ENCODE data around the gene FBXO22.
A peak's percentile ranks its signal among the peaks of the same experiment; 100 is the strongest.

The FBXO22 gene

DNA sequence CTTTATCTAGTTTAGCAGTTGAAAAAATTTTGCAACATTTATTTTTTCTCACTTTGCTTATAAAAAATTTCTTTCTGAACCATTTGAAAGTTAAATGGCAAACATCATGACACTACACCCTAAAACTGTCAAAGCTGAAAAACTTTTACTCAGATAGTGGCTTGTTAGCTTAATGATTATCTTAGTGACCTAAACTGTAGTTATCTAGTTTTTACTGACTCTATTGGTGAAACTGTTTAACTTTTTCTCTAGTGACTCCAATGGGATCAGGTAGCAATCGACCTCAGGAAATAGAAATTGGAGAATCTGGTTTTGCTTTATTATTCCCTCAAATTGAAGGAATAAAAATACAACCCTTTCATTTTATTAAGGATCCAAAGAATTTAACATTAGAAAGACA, 13.3 kb downstream of the FBXO22 start:
- TF ChIP-seq, protein P1, sequence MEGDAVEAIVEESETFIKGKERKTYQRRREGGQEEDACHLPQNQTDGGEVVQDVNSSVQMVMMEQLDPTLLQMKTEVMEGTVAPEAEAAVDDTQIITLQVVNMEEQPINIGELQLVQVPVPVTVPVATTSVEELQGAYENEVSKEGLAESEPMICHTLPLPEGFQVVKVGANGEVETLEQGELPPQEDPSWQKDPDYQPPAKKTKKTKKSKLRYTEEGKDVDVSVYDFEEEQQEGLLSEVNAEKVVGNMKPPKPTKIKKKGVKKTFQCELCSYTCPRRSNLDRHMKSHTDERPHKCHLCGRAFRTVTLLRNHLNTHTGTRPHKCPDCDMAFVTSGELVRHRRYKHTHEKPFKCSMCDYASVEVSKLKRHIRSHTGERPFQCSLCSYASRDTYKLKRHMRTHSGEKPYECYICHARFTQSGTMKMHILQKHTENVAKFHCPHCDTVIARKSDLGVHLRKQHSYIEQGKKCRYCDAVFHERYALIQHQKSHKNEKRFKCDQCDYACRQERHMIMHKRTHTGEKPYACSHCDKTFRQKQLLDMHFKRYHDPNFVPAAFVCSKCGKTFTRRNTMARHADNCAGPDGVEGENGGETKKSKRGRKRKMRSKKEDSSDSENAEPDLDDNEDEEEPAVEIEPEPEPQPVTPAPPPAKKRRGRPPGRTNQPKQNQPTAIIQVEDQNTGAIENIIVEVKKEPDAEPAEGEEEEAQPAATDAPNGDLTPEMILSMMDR (IDR thresholded peaks at IDR 0.05; ENCODE audit: extremely low read depth, insufficient read depth, missing control alignments): no peak
- in situ Hi-C loops (cut with MboI; ENCODE audit: low pct_unique_long_range_greater_than_20kb, low sequenced_read_pairs, unreplicated experiment): no loop called here
- no peak for DNase-seq (ENCODE audit: low spot score)

DNA sequence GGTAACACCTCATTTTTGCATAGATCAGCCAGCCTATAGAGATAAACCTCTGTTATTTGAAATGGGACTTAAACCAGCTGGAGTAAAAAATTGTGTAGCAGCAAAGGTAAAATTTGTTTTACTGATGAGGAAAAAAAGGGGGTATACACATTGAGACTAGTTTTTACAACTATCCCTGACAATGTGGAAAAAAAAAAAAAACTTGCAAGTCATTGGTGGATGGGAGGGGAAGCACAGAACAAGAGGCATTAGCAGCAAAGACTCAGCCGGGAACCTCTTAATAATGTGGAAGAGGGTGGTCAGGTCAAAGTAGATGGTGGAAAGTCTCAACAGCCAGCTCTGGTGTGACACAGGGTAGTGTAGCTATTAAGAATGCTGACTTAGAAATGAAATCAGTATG, 14.5 kb downstream of the FBXO22 start:
- in situ Hi-C loops (cut with MboI; ENCODE audit: low pct_unique_long_range_greater_than_20kb, low sequenced_read_pairs, unreplicated experiment): no loop called here
- DNase-seq (ENCODE audit: low spot score): no peak
- TF ChIP-seq, protein P1 (IDR thresholded peaks at IDR 0.05; ENCODE audit: extremely low read depth, insufficient read depth, missing control alignments): no peak

DNA sequence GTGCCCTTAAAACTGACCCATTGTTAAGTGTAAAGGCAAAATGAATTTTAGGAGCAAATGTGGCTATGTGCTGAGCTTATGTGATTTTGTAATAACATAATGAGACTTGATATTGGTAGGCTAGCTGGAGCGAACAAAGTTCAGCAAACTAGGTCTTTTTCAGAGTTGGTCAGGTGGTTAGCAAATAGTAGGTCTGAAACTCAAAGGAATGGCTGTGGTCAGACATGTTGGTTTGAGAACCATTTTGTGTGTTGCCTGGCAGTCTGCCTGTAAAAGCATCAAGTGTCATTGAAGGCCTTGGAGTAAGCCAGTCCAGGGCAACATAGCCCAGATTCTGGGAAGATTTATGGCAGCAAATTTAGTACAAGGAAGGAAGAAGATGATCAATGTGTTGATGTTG, 16.4 kb downstream of the FBXO22 start:
- in situ Hi-C loops (cut with MboI; ENCODE audit: low pct_unique_long_range_greater_than_20kb, low sequenced_read_pairs, unreplicated experiment): no loop called here
- DNase-seq (ENCODE audit: low spot score): no peak
- TF ChIP-seq, protein P1 (IDR thresholded peaks at IDR 0.05; ENCODE audit: extremely low read depth, insufficient read depth, missing control alignments): no peak

DNA sequence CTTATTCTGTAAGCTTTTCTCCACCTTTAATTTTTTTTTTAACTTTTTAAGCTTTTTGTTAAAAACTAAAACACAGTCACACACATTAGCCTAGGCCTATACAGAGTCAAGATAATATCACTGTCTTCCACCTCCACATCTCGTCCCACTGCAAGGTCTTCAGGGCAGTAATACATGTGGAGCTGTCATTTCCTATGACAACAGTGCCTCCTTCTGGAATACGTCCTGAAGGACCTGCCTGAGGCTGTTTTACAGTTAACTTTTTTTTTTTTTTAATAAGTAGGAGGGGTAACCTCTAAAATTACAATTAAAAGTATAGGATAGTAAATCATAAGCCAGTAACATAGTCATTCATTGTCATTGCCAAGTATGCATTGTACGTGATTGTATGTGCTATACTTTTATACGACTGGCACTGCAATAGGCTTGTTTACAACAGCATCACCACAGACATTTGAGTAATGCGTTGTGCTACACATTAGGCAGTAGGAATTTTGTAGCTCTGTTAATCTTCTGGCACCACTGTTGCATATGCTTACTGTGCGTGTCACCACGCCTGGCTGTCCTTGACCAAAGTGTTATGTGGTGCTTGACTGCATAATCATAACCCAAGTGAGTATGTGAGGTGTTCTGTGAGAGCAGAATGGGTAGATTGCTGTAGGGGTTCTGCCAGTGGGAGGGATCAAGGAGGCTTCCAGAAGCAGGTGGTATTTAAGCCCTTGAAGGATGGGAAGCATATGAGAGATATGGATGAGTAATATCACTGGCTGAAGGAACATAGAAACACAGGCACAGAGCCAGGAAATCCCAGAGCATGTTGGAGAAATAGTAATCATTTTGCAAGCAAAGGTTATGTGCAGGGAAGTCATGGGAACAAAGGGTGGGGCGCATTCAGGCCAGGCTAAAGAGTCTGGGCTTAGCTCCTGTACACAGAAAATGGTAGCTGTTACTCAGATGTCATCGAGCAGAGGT, 18.3 kb downstream of the FBXO22 start:
- DNase-seq (ENCODE audit: low spot score): no peak
- in situ Hi-C loops (cut with MboI; ENCODE audit: low pct_unique_long_range_greater_than_20kb, low sequenced_read_pairs, unreplicated experiment): no loop called here
- TF ChIP-seq, protein P1 (IDR thresholded peaks at IDR 0.05; ENCODE audit: extremely low read depth, insufficient read depth, missing control alignments): peak; percentile 36

DNA sequence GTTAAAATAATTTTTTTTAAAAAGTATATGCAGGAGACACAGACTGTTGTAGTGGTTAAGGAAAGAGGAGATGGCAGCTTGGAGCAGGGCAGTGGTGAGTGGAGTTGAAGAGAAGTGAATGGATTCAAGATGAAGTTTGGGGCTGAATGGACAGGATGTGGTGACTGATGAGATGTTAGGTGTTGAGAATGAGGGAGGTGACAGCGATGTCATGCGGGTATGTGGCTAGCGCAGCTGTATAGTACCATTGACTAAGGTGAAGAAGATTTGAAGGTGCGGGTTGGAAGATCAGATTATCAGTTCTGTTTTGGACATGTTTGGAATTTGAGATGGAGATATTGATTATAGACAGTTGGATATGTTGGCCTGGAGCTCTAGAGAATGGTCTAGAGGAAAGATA, 20.1 kb downstream of the FBXO22 start:
- in situ Hi-C loops (cut with MboI; ENCODE audit: low pct_unique_long_range_greater_than_20kb, low sequenced_read_pairs, unreplicated experiment): no loop called here
- no peak for DNase-seq (ENCODE audit: low spot score)
- TF ChIP-seq, protein P1 (IDR thresholded peaks at IDR 0.05; ENCODE audit: extremely low read depth, insufficient read depth, missing control alignments): no peak

DNA sequence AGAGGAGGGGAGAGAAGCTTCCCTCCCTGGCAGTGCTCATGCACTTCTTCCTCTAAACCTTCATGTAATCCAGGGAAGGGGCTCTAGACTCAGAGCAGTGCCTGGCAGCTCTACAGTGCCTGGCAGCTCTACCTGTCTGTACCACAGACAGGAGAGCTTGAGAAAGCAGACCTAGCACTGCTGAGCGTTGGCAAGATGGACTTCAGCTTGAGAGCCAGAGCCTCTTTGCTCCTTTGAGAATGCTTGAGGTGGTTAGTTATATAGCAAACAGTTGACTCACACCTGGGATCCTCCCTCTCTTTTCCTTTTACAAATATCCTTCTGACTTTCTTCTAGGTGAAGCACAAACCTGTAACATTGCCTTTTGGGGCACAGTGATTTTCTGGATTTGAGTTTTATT, 20.9 kb downstream of the FBXO22 start:
- DNase-seq (ENCODE audit: low spot score): no peak
- in situ Hi-C loops (cut with MboI; ENCODE audit: low pct_unique_long_range_greater_than_20kb, low sequenced_read_pairs, unreplicated experiment): no loop called here
- TF ChIP-seq, protein P1 (IDR thresholded peaks at IDR 0.05; ENCODE audit: extremely low read depth, insufficient read depth, missing control alignments): no peak

Data from GM13977 (cell line).